ENCODE data around the gene PALB2. TPM values are rescaled to one million over a fixed set of nuclear protein-coding genes. Genes with fewer than 3 reads are reported as not detected.

The PALB2 gene
- total and polyA plus RNA-seq, 10 of the 15 experiments (the other 5 are each of a cell fraction or from before 2014, with no cell fraction given), result 9.2 to 24.6 (median 17.6) TPM

- no peak overlapping the region for H3K4me2 ChIP-seq (ENCODE audit: control insufficient read depth, insufficient read depth)
- BruUV-seq (replicated peaks), result no TSS peak
- RAD21 ChIA-PET (ENCODE audit: unreplicated experiment), result no interaction called here
- H3K36me3 ChIP-seq (ENCODE audit: control insufficient read depth in 2 of 2, insufficient read depth in 2 of 2, low read length in 1 of 2), result peaks cover 5 to 40% of the 10 kb centered on the region in 2 experiments
- SMC1A ChIA-PET (ENCODE audit: uncharacterized antibody, unreplicated experiment), result no interaction called here
- TF ChIP-seq RAD21 (IDR thresholded peaks at IDR 0.05; ENCODE audit: insufficient read depth, low read depth, low read length), result no peak
- TF ChIP-seq, protein P1, sequence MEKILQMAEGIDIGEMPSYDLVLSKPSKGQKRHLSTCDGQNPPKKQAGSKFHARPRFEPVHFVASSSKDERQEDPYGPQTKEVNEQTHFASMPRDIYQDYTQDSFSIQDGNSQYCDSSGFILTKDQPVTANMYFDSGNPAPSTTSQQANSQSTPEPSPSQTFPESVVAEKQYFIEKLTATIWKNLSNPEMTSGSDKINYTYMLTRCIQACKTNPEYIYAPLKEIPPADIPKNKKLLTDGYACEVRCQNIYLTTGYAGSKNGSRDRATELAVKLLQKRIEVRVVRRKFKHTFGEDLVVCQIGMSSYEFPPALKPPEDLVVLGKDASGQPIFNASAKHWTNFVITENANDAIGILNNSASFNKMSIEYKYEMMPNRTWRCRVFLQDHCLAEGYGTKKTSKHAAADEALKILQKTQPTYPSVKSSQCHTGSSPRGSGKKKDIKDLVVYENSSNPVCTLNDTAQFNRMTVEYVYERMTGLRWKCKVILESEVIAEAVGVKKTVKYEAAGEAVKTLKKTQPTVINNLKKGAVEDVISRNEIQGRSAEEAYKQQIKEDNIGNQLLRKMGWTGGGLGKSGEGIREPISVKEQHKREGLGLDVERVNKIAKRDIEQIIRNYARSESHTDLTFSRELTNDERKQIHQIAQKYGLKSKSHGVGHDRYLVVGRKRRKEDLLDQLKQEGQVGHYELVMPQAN (conservative IDR thresholded peaks at IDR 0.05), result no peak
- no peak for TF ChIP-seq MTA2 (IDR thresholded peaks at IDR 0.05; ENCODE audit: low read depth)
- no peak for TF ChIP-seq NBN (IDR thresholded peaks at IDR 0.05)
- TF ChIP-seq, protein P2, sequence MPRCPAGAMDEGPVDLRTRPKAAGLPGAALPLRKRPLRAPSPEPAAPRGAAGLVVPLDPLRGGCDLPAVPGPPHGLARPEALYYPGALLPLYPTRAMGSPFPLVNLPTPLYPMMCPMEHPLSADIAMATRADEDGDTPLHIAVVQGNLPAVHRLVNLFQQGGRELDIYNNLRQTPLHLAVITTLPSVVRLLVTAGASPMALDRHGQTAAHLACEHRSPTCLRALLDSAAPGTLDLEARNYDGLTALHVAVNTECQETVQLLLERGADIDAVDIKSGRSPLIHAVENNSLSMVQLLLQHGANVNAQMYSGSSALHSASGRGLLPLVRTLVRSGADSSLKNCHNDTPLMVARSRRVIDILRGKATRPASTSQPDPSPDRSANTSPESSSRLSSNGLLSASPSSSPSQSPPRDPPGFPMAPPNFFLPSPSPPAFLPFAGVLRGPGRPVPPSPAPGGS (IDR thresholded peaks at IDR 0.05; ENCODE audit: borderline replicate concordance, insufficient read depth, low read depth, low read length, poor library complexity, severe bottlenecking), result no peak
- H2AFZ ChIP-seq (ENCODE audit: control insufficient read depth, low read depth, low read length), result no peak overlapping the region
- H3K4me3 ChIP-seq, result no peak overlapping the region
- no peaks in the 10 kb centered on the region for H3K27me3 ChIP-seq (replicated peaks in 1 of 2; ENCODE audit: control insufficient read depth in 2 of 2, insufficient read depth in 2 of 2, low read length in 1 of 2)
- H3K79me2 ChIP-seq (ENCODE audit: control insufficient read depth, insufficient read depth, low read length), result no peaks in the 10 kb centered on the region
- no peak for ATAC-seq
- no peak for DNase-seq (ENCODE audit: low read depth, low spot score)
- FAIRE-seq, result no peak
- no peaks in the 10 kb centered on the region for H4K20me1 ChIP-seq (ENCODE audit: control insufficient read depth, insufficient read depth)
- H3K4me1 ChIP-seq (ENCODE audit: control insufficient read depth, insufficient read depth, low read length), result peaks cover 14% of the 10 kb centered on the region
- no peak overlapping the region for H3K27ac ChIP-seq (ENCODE audit: control insufficient read depth, insufficient read depth)
- in situ Hi-C loops (cut with MboI), result no loop called here
- H3K9ac ChIP-seq (ENCODE audit: control insufficient read depth, insufficient read depth, low read length), result no peak overlapping the region
- 98% methylated on average over 3 of the region's 3 CpGs for WGBS (ENCODE audit: insufficient coverage, insufficient replicate concordance, low lambda C conversion rate, missing lambda C conversion rate)
- POLR2A ChIA-PET, result no interaction called here
- CTCF ChIA-PET, result no interaction called here
- no peaks in the 10 kb centered on the region for H3K9me3 ChIP-seq (replicated peaks; ENCODE audit: control insufficient read depth, insufficient read depth, low read length)
- intact Hi-C loops (cut with micrococcal nuclease; ENCODE audit: unreplicated experiment), result no loop called here
These were observed 73.5 kb downstream of the PALB2 start for GRCh38 chr16:23567602-23568001.
